GM21360 (cell line): ENCODE results near the gene PEX16.

Experiments used
- ATAC-seq: cut with Tn5 transposase; IDR thresholded peaks from one replicate; pipeline ENCODE4 v1.9.1; 2021; ENCODE audit warnings: mild to moderate bottlenecking, moderate library complexity; ENCODE audit not compliant: unreplicated experiment

PEX16 gene

GRCh38 chr11:45917623-45918330 lies at the start of gene PEX16:
Gene PEX16, minus strand, starts transcription at chr11:45917877. Its CDS starts 66 bp downstream, at chr11:45917811.
- ATAC-seq = peak; percentile 79

DNA sequence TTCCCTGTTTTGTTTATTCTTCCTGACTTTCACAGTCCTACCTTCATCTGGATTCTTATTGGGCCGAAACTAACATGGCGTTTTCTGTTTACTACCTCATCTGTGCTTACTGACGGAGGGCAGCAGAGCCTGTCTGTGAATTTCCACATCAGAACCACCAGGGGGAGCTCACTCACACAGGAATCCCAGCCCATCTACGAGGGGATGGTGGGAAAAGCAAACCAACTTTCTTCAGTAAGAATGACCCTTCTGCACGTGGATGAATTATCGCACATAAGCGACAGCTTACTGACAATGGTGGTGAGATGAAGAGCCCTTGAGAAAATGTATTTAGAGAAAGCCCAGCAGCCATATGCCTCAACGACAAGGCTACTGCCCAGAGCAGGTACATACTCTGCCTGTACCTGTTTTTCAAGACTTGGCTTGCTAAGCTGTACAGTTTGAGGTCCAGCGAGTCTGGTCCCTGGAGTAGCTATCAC lies 47.3 kb upstream of the PEX16 start:
- no peak for ATAC-seq

- no peak for ATAC-seq
These were observed 44.1 kb upstream of the PEX16 start for GRCh38 chr11:45961751-45962240.

DNA sequence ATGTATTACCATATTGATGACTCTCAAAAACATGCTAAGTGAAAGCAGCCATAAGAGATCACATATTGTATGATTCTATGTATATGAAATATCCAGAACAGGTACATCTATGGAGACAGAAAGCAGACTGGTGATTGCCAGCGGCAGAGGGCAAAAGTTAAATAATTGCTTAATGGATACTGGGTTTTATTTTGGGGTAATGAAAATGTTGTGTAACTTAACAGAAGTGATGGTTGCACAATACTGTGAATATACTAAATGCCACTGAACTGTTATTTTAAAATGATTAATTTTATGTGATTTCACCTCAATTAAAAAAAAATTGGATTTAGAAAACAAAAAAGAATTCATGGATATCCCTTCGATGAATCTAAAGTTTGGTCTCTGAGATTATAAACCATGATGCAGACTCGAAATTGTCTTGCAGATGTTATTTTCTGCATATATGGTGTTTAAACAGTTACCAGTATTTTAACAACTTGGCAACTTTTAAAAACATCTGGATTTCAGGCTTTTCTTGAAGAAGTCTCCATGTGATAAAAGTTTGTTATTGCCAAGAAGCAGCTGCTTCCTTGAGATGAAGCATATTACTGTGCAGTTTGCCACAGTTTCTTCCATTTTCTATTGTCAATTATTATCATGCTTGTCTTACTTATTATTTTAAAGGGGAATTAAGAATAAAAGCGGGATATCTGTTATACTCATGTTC lies 42.9 kb upstream of the PEX16 start:
- no peak for ATAC-seq

DNA sequence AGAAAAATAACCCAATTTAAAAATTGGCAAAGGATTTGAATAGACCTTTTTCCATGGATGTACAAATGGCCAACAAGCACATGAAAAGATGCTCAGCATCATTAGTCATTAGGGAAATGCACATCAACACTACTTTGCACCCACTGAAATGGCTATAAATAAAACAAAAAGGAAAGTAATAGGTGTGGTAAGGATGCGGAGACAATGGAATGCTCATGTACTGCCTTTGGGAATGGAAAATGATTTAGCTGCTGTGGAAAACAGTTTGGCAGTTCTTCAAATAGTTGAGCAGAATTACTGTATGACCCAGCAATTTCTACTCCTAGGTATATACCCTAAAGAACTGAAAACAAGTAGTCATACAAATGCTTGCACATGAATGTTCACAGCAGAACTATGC lies 42.2 kb upstream of the PEX16 start:
- no peak for ATAC-seq

- ATAC-seq = no peak
These were observed 32.3 kb upstream of the PEX16 start for GRCh38 chr11:45949992-45950407.

- no peak for ATAC-seq
These were observed 30.7 kb upstream of the PEX16 start for GRCh38 chr11:45948356-45948755.

DNA sequence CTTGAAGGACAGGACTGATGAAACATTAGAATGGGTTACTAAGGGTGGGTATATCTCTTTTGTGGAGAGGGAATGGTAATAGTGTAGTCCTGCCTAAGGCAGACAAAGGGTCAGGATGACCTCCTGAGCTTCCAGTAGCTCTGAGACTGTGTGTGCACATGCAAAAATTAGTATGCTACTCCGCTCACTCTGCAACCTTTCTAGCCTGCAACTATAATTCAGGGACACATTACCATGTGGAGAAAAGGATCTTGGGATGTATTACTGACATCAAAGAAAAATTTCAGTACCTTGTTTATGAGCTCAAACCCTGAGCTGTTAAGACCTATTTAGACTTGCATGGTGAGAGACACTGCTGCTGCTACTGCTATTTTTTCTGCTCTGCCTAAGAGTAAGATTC lies 30.2 kb upstream of the PEX16 start:
- ATAC-seq = no peak

DNA sequence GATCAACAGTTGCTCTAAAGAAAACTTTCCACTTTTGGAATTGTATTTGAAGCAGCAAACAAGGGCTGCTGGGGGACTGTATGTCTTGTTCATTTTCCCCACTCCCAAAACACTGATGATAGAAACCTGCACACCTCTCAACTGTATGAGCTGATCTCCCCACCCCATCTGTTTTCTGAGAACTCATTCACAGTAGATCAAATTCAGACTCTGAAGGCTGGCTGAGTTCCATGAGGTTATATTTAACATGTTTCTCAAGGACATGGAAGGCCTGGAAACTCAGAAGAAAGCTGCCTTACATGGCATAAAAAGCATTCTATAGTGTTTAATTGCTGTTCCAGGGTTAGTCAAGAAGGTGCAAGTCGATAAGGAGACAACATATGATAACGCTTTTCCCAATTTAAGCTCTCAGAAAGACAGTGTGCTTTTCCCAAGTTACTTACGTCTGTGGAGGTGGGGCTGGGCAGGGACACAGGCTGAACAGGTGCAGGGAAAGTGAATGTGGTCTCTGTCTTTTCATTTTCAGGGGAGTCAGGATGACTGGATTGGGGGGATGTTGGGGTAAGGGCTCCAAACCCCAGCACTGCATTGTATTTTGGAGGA lies 27.8 kb upstream of the PEX16 start:
- no peak for ATAC-seq

- no peak for ATAC-seq
These were observed 24.7 kb upstream of the PEX16 start for GRCh38 chr11:45942381-45942780.

DNA sequence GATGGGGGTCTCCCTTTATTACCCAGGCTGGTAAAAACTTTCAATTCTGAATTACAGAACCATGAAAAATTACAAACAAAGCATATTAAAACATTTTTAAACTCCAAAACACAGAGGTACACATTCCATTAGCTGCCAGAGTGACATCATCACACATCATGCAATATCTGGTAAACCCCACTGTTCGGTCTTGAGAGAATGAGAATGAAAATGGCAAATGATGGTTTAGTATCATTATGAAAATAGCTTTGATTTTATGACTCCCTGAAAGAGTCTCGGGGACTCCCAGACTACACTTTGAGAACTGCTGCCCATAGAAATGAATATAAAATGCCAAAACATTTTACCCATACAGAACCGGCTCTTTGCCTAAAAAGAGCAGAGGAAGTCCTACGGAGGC lies 23.6 kb upstream of the PEX16 start:
- no peak for ATAC-seq

- ATAC-seq = no peak
These were observed 22.2 kb upstream of the PEX16 start for GRCh38 chr11:45939836-45940235.

DNA sequence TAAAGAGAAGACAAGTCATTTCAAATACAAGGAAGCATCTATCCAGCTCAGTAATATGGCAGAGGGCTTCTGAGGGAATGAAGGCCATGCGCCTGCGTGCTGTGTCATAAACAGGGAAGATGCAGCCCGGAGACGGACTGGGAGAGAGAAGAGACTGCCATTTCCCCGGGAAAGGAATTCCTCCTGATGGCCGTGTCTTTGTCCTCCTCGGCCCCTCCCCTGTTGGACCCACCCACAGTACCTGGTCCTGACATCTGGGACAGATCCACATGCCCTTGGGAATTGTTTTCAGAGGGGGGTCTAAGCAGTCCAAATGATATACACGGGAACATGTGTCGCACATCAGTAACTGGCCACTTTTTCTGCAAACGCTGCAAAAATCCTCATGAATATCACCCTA lies 20.2 kb upstream of the PEX16 start:
- no peak for ATAC-seq

DNA sequence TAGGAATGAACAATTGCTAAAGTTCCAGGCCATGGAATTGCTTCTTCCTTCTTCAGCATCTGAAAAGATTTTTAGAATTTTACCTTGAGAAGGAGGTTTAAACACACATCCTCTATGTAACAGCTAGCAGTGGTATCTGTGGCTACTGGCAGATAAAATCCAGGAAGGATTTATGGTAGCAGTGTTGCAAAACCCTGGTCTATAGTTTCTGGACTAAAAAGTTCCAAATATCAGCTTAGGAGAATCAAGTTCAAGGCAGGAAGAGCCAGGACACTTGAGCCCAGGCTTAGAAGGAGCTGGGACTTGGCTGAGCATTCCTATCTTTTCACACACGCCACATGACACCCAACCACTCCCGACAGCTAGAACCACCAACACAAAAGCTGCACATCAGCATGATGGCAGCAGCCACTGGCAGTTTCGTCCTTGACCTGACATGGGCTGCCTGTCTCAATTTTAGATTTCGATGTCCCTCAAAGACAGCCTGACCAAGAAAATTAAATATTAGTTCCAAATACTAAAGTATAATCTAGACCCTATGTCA lies 18.9 kb upstream of the PEX16 start:
- no peak for ATAC-seq

- ATAC-seq = no peak
These were observed 17.8 kb upstream of the PEX16 start for GRCh38 chr11:45935349-45936064.

DNA sequence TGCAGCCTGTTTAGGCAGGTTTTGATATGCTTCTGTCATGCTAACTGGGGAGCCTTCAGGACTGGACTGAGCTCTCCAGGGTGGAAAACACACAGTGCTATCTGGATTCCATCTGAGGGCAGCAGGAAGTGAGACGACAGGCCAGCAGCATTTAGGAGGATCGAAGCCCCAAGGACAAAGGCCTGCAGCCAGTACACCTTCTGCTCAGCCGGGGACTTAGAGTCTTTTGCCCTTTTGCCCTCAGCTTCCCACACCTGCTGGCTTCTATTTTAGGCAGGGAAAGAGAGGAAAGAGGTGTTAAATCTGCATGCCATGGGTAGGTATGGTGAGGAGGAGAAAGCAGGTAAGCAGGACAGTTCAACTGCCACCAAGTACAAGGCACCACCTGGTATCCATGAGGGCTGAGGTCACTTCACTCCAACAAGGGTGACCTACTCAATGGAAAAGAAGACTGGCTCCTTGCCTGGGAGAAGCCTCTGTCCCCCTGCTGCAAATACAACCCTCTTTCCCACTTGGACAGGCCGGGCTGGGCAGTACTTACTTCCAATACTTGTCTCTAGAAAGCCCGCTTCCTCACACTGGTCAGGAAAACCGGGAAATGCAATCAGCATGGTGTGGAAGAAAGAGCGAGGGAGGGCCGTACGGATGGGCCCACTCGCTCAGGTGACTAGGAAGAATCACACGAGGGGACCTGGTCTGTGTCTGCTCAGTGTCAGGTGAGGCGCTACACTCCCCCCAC lies 17.1 kb upstream of the PEX16 start:
- no peak for ATAC-seq

- no peak for ATAC-seq
These were observed 16.3 kb upstream of the PEX16 start for GRCh38 chr11:45933846-45934579.

DNA sequence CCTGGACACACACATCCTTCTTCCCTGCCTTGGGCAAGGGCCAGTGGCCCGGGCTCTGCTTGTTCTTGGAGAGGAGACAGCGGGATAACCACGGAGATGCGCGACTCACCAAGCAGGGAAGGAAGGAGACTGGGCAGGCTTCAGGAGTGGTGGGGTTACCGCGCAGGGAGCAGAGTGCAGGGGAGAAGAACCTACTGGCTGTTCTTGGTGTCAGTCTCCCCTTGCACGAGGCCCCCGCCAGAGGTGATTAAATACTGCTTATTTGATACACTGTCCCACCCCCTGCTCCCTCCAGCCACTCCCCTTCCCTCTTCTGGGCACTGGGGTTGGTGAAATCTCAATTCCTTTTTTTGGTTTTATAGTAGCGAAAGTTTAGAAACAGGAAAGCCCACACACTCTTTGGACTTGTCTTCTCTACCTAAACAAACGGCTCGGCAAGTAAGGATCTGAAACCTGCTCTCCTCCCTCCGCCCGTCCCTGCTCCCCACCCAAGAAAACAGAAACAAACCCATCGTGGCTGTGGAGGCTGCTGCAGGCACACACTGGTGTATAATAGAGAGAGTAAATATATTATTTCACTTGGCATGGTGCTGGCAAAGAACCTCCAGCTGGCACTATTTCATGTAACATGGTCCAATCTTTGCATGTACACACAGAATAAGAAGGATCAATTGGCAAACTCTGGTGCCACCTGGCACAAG lies 15.6 kb upstream of the PEX16 start:
- no peak for ATAC-seq

DNA sequence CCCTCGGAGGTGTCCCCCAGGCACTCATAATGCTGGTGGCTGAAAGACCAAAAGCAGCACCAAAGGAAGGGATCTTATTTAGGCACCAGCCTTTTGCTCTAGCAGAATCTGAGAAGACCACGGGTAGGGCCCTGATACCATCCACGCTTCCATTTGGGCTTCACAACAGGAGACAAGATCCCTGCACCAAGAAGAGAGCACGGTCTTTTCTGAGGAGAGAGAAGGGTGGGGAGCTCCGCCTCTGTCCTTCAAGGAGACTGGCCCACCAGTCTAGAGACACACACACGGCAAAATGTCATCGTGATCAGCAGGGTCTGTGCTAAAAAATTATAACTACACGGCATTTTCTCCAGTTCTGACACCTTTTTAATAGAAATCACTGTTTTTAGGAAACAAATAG lies 14.5 kb upstream of the PEX16 start:
- no peak for ATAC-seq
